NCI-H345 (cell line): ENCODE results near the gene OIP5.

Experiments used
- DNase-seq: peaks from one replicate; lab custom pipeline; 2025; lab: John Stamatoyannopoulos, UW

The OIP5 gene

DNA sequence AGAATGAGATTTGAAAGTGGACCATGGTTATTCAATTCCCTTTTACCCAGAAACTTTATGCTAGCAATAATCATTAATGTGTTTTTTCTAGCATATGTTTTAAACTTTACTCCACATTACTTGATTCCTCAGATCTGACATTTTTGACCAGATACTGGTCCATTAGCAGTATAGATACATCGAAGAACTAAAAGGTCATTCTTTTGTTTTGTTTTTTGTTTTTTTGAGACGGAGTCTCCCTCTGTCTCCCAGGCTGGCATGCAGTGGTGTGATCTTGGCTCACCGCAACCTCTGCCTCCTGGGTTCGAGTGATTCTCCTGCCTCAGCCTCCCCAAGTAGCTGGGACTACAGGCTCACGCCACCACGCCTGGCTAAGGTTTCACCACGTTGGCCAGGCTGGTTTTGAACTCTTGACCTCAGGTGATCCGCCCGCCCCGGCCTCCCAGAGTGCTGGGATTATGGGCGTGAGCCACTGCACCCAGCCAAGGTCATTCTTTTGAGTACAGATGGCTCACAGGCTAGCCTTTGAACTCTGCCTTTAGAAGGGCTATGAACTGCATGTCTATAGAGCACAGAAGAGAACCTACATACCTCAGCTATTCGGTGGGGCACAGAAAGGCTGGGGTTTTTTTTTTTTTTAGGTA is 72.7 kb downstream of the OIP5 start:
- no peak for DNase-seq
